ENCODE data around the gene PEX26. TPM values are rescaled to one million over a fixed set of nuclear protein-coding genes. Genes with fewer than 3 reads are reported as not detected.

The PEX26 gene
- total RNA-seq, 2 experiments from 2014 or later = 19.6 to 20.8 TPM

- no peak overlapping the region for H3K4me3 ChIP-seq (ENCODE audit: low read length)
- Mint-ChIP-seq H3K4me3 (no peak overlapping the region), H3K36me3 (ENCODE audit: low read depth) (no peaks in the 10 kb centered on the region), H3K27ac (no peak overlapping the region), H3K27me3 (no peaks in the 10 kb centered on the region), H3K4me1 (ENCODE audit: low read depth) (no peaks in the 10 kb centered on the region), H3K9me3 (no peaks in the 10 kb centered on the region)
- no peaks in the 10 kb centered on the region for H3K4me1 ChIP-seq (ENCODE audit: insufficient read depth, low read length)
- CTCF ChIA-PET = no interaction called here
- no peaks in the 10 kb centered on the region for H3K36me3 ChIP-seq (ENCODE audit: insufficient read depth, low read length)
- peaks cover 0 to 6% of the 10 kb centered on the region in 2 experiments for H3K9me3 ChIP-seq (ENCODE audit: control insufficient read depth in 1 of 2, insufficient read depth in 1 of 2, low read length in 2 of 2)
- no peaks in the 10 kb centered on the region for H3K27me3 ChIP-seq (ENCODE audit: control insufficient read depth in 1 of 2, insufficient read depth in 2 of 2, low read length in 2 of 2)
- DNase-seq (no peak), ATAC-seq (ENCODE audit: poor library complexity) (no peak)
- H3K27ac ChIP-seq (ENCODE audit: low read depth in 1 of 2, low read length in 2 of 2) = no peak overlapping the region
- intact Hi-C loops (cut with DNase I, micrococcal nuclease) = no loop called here
- POLR2A ChIA-PET = no interaction called here
- TF ChIP-seq CTCF (IDR thresholded peaks at IDR 0.05) = no peak
These were observed 35.1 kb upstream of the PEX26 start for GRCh38 chr22:18042685-18043084.

GRCh38 chr22:18044548-18045271 lies 33.1 kb upstream of the PEX26 start:
- peaks cover 0 to 6% of the 10 kb centered on the region in 2 experiments for H3K9me3 ChIP-seq (ENCODE audit: control insufficient read depth in 1 of 2, insufficient read depth in 1 of 2, low read length in 2 of 2)
- Mint-ChIP-seq H3K4me1 (ENCODE audit: low read depth) (no peaks in the 10 kb centered on the region), H3K4me3 (no peak overlapping the region), H3K27ac (no peak overlapping the region), H3K9me3 (no peaks in the 10 kb centered on the region), H3K36me3 (ENCODE audit: low read depth) (no peaks in the 10 kb centered on the region), H3K27me3 (peaks cover 6% of the 10 kb centered on the region)
- TF ChIP-seq CTCF (IDR thresholded peaks at IDR 0.05) = no peak
- no peak overlapping the region for H3K4me3 ChIP-seq (ENCODE audit: low read length)
- no peak for ATAC-seq (ENCODE audit: poor library complexity)
- CTCF ChIA-PET = no interaction called here
- H3K4me1 ChIP-seq (ENCODE audit: insufficient read depth, low read length) = no peaks in the 10 kb centered on the region
- no peaks in the 10 kb centered on the region for H3K36me3 ChIP-seq (ENCODE audit: insufficient read depth, low read length)
- no peak overlapping the region for H3K27ac ChIP-seq (ENCODE audit: low read depth in 1 of 2, low read length in 2 of 2)
- POLR2A ChIA-PET = no interaction called here
- H3K27me3 ChIP-seq (ENCODE audit: control insufficient read depth in 1 of 2, insufficient read depth in 2 of 2, low read length in 2 of 2) = peaks cover 0 to 3% of the 10 kb centered on the region in 2 experiments
- intact Hi-C loops (cut with DNase I, micrococcal nuclease) = no loop called here
- DNase-seq = no peak

- H3K27me3 Mint-ChIP-seq = peaks cover 6% of the 10 kb centered on the region
- H3K4me3 Mint-ChIP-seq = no peak overlapping the region
- Histone ChIP-seq H3K36me3 (ENCODE audit: insufficient read depth, low read length) (no peaks in the 10 kb centered on the region), H3K27me3 (ENCODE audit: control insufficient read depth in 1 of 2, insufficient read depth in 2 of 2, low read length in 2 of 2) (peaks cover 0 to 3% of the 10 kb centered on the region in 2 experiments), H3K4me1 (ENCODE audit: insufficient read depth, low read length) (no peaks in the 10 kb centered on the region), H3K9me3 (ENCODE audit: control insufficient read depth in 1 of 2, insufficient read depth in 1 of 2, low read length in 2 of 2) (peaks cover 0 to 6% of the 10 kb centered on the region in 2 experiments), H3K27ac (ENCODE audit: low read depth in 1 of 2, low read length in 2 of 2) (no peak overlapping the region), H3K4me3 (ENCODE audit: low read length) (no peak overlapping the region)
- no peaks in the 10 kb centered on the region for H3K4me1 Mint-ChIP-seq (ENCODE audit: low read depth)
- intact Hi-C loops (cut with DNase I, micrococcal nuclease) = no loop called here
- DNase-seq (no peak), ATAC-seq (ENCODE audit: poor library complexity) (no peak)
- H3K27ac Mint-ChIP-seq = no peak overlapping the region
- no peaks in the 10 kb centered on the region for H3K9me3 Mint-ChIP-seq
- CTCF ChIA-PET = no interaction called here
- no peak for TF ChIP-seq CTCF (IDR thresholded peaks at IDR 0.05)
- POLR2A ChIA-PET = no interaction called here
- H3K36me3 Mint-ChIP-seq (ENCODE audit: low read depth) = no peaks in the 10 kb centered on the region
These were observed 32.0 kb upstream of the PEX26 start for GRCh38 chr22:18045794-18046193.
